PFSK-1 (cell line): ENCODE data around the gene WDR36.

ENCODE experiments used
- FOXP2 ChIP-seq: optimal IDR thresholded peaks from 2 replicates; pipeline ENCODE3; 2011; ENCODE audit warnings: borderline replicate concordance, control low read depth, inconsistent platforms; ENCODE audit not compliant: insufficient read depth; ENCODE audit errors: extremely low read length, extremely low read depth
- POLR2AphosphoS5 ChIP-seq: IDR thresholded peaks from 2 replicates; pipeline ENCODE4 v1.6.1; 2012; ENCODE audit warnings: low read depth, mild to moderate bottlenecking, control low read depth, low read length, moderate library complexity
- SIN3A ChIP-seq: IDR thresholded peaks from 2 replicates; pipeline ENCODE4 v1.6.1; 2012; ENCODE audit warnings: mild to moderate bottlenecking, low read length, moderate library complexity, borderline replicate concordance; ENCODE audit not compliant: insufficient read depth
- TAF1 ChIP-seq: IDR thresholded peaks from 2 replicates; pipeline ENCODE4 v1.6.1; 2012; ENCODE audit warnings: low read length, control low read depth, borderline replicate concordance; ENCODE audit not compliant: insufficient read depth
- TF ChIP-seq, protein P1 (sequence below), 2 experiments: IDR thresholded peaks; 2 replicates each; pipeline versions ENCODE4 v1.6.1 to v1.8.0; 2011 to 2012; ENCODE audit warnings: low read depth in 2 of 2, low read length in 2 of 2, control low read depth in 1 of 2, inconsistent platforms in 1 of 2, mild to moderate bottlenecking in 1 of 2, moderate library complexity in 1 of 2; ENCODE audit not compliant: insufficient read depth in 1 of 2

Gene WDR36

DNA sequence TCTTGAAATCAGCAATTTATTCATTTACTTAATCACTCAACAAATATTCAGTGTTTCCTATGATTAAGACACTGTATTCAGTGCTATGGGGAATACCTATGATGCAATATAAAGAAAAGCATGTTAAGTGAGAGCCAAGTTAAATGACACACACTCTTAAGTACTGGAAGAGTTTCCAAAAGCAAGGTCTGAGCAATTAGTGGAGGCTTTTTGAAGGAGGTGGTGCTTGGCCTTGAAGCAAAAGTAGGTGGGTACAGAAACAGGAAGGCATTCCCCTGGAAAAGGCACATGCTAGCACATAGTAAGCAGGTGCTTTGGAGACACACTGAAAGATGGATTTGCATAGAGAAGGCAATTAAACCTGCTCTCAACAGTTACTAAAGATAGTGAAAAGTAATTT is 16.6 kb upstream of the WDR36 start:
- TF ChIP-seq, protein P1, sequence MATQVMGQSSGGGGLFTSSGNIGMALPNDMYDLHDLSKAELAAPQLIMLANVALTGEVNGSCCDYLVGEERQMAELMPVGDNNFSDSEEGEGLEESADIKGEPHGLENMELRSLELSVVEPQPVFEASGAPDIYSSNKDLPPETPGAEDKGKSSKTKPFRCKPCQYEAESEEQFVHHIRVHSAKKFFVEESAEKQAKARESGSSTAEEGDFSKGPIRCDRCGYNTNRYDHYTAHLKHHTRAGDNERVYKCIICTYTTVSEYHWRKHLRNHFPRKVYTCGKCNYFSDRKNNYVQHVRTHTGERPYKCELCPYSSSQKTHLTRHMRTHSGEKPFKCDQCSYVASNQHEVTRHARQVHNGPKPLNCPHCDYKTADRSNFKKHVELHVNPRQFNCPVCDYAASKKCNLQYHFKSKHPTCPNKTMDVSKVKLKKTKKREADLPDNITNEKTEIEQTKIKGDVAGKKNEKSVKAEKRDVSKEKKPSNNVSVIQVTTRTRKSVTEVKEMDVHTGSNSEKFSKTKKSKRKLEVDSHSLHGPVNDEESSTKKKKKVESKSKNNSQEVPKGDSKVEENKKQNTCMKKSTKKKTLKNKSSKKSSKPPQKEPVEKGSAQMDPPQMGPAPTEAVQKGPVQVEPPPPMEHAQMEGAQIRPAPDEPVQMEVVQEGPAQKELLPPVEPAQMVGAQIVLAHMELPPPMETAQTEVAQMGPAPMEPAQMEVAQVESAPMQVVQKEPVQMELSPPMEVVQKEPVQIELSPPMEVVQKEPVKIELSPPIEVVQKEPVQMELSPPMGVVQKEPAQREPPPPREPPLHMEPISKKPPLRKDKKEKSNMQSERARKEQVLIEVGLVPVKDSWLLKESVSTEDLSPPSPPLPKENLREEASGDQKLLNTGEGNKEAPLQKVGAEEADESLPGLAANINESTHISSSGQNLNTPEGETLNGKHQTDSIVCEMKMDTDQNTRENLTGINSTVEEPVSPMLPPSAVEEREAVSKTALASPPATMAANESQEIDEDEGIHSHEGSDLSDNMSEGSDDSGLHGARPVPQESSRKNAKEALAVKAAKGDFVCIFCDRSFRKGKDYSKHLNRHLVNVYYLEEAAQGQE (IDR thresholded peaks at IDR 0.05; ENCODE audit: insufficient read depth in 1 of 2, low read depth in 2 of 2, low read length in 2 of 2) = no peak
- TF ChIP-seq TAF1 (no peak), FOXP2 (no peak)

DNA sequence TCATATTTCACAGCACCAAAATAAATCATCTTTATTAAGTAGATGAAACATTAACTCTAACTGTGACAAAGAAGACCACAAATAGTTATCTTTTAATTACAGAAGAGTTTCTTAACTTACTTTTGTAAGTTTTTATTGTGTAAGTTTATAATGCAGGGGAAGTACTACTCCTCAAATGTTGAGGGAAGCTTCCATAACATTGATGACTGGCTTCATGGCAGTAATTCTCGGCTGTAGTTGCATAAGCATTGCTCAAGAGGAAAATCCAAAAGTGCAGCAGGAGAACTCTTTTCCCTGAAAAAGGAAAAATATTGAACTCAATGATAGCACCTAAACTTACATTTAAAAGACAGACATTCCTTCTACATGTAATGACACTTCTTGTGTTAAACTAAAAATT is 16.1 kb upstream of the WDR36 start:
- TF ChIP-seq SIN3A (no peak), POLR2AphosphoS5 (no peak), FOXP2 (no peak), TAF1 (no peak)
- TF ChIP-seq, protein P1 (IDR thresholded peaks at IDR 0.05; ENCODE audit: insufficient read depth in 1 of 2, low read depth in 2 of 2, low read length in 2 of 2) = no peak

- TF ChIP-seq, protein P1 (IDR thresholded peaks at IDR 0.05; ENCODE audit: insufficient read depth in 1 of 2, low read depth in 2 of 2, low read length in 2 of 2) = no peak
- TF ChIP-seq SIN3A (no peak), TAF1 (no peak), FOXP2 (no peak), POLR2AphosphoS5 (no peak)
Observed at GRCh38 chr5:111077678-111078077, 14.5 kb upstream of the WDR36 start.

- TF ChIP-seq FOXP2 (no peak), POLR2AphosphoS5 (no peak), TAF1 (no peak), SIN3A (no peak)
- TF ChIP-seq, protein P1 (IDR thresholded peaks at IDR 0.05; ENCODE audit: insufficient read depth in 1 of 2, low read depth in 2 of 2, low read length in 2 of 2) = no peak
Observed at GRCh38 chr5:111079846-111080245, 12.3 kb upstream of the WDR36 start.

DNA sequence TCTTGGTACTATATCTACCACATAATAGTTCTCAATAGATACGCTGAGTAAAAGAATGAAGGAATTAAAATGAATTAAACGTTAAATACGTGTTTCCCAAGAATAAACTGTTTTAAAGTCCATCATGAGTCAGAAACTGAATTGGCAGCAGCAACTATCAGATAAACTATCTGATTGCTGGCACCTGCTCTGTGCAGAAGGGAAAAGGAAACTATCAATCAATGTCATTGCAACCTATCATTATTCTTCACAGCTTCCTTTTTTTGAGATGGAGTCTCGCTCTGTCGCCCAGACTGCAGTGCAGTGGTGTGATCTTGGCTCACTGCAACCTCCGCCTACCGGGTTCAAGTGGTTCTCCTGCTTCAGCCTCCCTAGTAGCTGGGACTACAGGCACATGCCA is 8.8 kb upstream of the WDR36 start:
- TF ChIP-seq TAF1 (no peak), POLR2AphosphoS5 (no peak), SIN3A (no peak), FOXP2 (no peak)
- TF ChIP-seq, protein P1 (IDR thresholded peaks at IDR 0.05; ENCODE audit: insufficient read depth in 1 of 2, low read depth in 2 of 2, low read length in 2 of 2) = no peak
